ENCODE data around the gene B3GNT5. TPM values are rescaled to one million over a fixed set of nuclear protein-coding genes. Genes with fewer than 3 reads are reported as not detected.

Gene B3GNT5
- total RNA-seq, 4 donors from 2014 or later: 26.3 to 69.9 (median 29.3) TPM

DNA sequence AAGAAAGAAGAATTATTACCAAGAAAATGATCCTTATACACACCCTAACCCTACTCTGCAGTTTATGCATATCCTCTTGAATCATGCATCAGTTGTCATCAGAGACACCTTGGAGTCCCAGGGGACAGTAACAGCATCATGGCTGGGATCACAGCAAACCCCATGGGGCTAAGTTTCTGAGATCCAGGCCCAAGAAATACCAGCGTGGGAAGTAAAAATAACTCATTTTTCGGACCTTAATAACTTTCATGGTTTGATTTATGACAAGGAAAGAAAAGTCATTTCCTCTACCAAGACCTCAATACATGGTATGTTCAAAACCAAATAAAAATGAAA, 38.8 kb upstream of the B3GNT5 start:
- Histone ChIP-seq H3K4me3 (no peak overlapping the region), H3K9me3 (no peaks in the 10 kb centered on the region), H3K4me1 (peaks cover 0 to 24% (median 0%) of the 10 kb centered on the region in 3 donors), H3K27ac (no peak overlapping the region), H3K27me3 (no peaks in the 10 kb centered on the region), H3K36me3 (no peaks in the 10 kb centered on the region)
- TF ChIP-seq POLR2A (IDR thresholded peaks at IDR 0.05): no peak
- TF ChIP-seq, protein P1, sequence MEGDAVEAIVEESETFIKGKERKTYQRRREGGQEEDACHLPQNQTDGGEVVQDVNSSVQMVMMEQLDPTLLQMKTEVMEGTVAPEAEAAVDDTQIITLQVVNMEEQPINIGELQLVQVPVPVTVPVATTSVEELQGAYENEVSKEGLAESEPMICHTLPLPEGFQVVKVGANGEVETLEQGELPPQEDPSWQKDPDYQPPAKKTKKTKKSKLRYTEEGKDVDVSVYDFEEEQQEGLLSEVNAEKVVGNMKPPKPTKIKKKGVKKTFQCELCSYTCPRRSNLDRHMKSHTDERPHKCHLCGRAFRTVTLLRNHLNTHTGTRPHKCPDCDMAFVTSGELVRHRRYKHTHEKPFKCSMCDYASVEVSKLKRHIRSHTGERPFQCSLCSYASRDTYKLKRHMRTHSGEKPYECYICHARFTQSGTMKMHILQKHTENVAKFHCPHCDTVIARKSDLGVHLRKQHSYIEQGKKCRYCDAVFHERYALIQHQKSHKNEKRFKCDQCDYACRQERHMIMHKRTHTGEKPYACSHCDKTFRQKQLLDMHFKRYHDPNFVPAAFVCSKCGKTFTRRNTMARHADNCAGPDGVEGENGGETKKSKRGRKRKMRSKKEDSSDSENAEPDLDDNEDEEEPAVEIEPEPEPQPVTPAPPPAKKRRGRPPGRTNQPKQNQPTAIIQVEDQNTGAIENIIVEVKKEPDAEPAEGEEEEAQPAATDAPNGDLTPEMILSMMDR (IDR thresholded peaks at IDR 0.05): no peak
- intact Hi-C loops (cut with DNase I): no loop called here
- DNase-seq: no peak
- WGBS, 2 donors: 41 to 53% methylated on average over 2 of the region's 2 CpGs

GRCh38 chr3:183215591-183216202, 37.4 kb upstream of the B3GNT5 start:
- WGBS, 2 donors: 81 to 89% methylated on average over 3 to 4 of the region's 4 CpGs
- H3K4me1 ChIP-seq: peaks cover 0 to 16% (median 0%) of the 10 kb centered on the region in 3 donors
- no peaks in the 10 kb centered on the region for H3K36me3 ChIP-seq
- TF ChIP-seq, protein P1 (IDR thresholded peaks at IDR 0.05): no peak
- no peak for TF ChIP-seq POLR2A (IDR thresholded peaks at IDR 0.05)
- H3K27me3 ChIP-seq: no peaks in the 10 kb centered on the region
- no peak overlapping the region for H3K4me3 ChIP-seq
- no peak overlapping the region for H3K27ac ChIP-seq
- intact Hi-C loops (cut with DNase I): no loop called here
- H3K9me3 ChIP-seq: no peaks in the 10 kb centered on the region
- DNase-seq: no peak

- Histone ChIP-seq H3K9me3 (no peaks in the 10 kb centered on the region), H3K4me3 (no peak overlapping the region), H3K27me3 (no peaks in the 10 kb centered on the region), H3K4me1 (peaks cover 0 to 9% (median 0%) of the 10 kb centered on the region in 3 donors), H3K36me3 (no peaks in the 10 kb centered on the region), H3K27ac (no peak overlapping the region)
- no peak for TF ChIP-seq POLR2A (IDR thresholded peaks at IDR 0.05)
- TF ChIP-seq, protein P1 (IDR thresholded peaks at IDR 0.05): no peak
- WGBS, 2 donors: 48 to 71% methylated on average over 8 to 9 of the region's 9 CpGs
- DNase-seq: no peak
- intact Hi-C loops (cut with DNase I): no loop called here
Measured at GRCh38 chr3:183217548-183218332, 35.3 kb upstream of the B3GNT5 start.

DNA sequence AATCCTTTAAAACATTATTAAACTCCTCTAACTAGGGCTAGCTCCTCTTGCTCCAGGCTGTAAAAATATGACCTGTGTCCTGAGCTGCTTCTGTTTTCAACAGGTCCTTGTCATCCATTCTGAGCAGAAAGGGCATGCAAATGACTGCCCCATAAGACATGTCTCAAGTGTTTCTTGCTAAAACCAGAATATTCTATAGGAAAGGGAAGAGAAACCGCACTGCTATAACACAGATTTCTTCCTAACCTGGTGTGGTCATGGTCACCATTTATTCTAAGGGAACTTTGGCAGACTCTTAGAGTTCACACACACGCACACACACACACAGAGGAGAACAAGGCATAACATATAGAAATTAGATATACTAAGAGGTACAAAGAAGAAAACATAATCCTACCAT, 34.2 kb upstream of the B3GNT5 start:
- WGBS, 2 donors: 69 to 85% methylated on average over 2 of the region's 2 CpGs
- intact Hi-C loops (cut with DNase I): no loop called here

DNA sequence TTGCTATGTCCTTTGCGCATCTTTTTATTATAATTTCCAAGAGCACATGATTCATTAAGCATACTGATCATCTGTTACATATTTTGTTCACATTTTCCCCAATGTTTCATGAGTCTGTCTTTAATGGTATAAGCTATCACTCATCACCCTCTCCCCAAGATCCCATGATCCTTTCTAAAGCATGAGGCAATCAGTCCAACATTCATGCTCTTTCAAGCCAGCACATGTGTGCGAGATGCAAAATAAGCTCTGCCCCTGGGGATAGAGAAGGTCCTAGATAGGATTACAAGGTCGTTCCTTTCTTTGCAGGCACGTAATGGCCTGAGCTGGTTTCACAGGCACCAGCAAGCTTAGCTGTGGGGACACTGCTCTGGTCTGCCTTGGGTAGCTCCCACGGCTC, 32.2 kb upstream of the B3GNT5 start:
- intact Hi-C loops (cut with DNase I): no loop called here
- no peak overlapping the region for H3K4me3 ChIP-seq
- WGBS, 2 donors: 38 to 45% methylated on average over 5 of the region's 5 CpGs

More for the DNA sequence above, 34.2 kb upstream of the B3GNT5 start:
- H3K9me3 ChIP-seq: no peaks in the 10 kb centered on the region
- H3K4me1 ChIP-seq: peaks cover 0 to 9% (median 0%) of the 10 kb centered on the region in 3 donors
- DNase-seq: no peak
- H3K27me3 ChIP-seq: no peaks in the 10 kb centered on the region
- H3K4me3 ChIP-seq: no peak overlapping the region
- H3K27ac ChIP-seq: no peak overlapping the region
- TF ChIP-seq, protein P1 (IDR thresholded peaks at IDR 0.05): no peak
- TF ChIP-seq POLR2A (IDR thresholded peaks at IDR 0.05): no peak
- no peaks in the 10 kb centered on the region for H3K36me3 ChIP-seq

More for the DNA sequence above, 32.2 kb upstream of the B3GNT5 start:
- Histone ChIP-seq H3K4me1 (peaks cover 0 to 9% (median 0%) of the 10 kb centered on the region in 3 donors), H3K36me3 (no peaks in the 10 kb centered on the region), H3K27me3 (no peaks in the 10 kb centered on the region), H3K9me3 (no peaks in the 10 kb centered on the region), H3K27ac (no peak overlapping the region)
- DNase-seq: no peak
- TF ChIP-seq, protein P1 (IDR thresholded peaks at IDR 0.05): no peak
- TF ChIP-seq POLR2A (IDR thresholded peaks at IDR 0.05): no peak

All from esophagus squamous epithelium (tissue), 5 donors.